GM10248 (cell line): Measurements from ENCODE around the gene FCHO1.
"Not testable (repeated sequence)": the region's sequence is repeated elsewhere in the genome, so short reads cannot be mapped to it uniquely, and the experiment has no call there.

Experiments
- CTCF ChIA-PET: fragments of 300-600 bp; sonication (Branson Sonifier 250); formaldehyde crosslinking; extraction: SDS; loops from one replicate; lab custom pipeline; 2021; ENCODE audit warnings: antibody characterized with exemption; lab: Yijun Ruan, JAX
- POLR2A ChIA-PET: fragments of 350-650 bp; sonication (Branson Sonifier 250); formaldehyde crosslinking; extraction: SDS; loops from one replicate; lab custom pipeline; 2020; ENCODE audit warnings: antibody characterized with exemption; lab: Yijun Ruan, JAX
- DNase-seq: peaks from one replicate; pipeline ENCODE4 v3.0.0; 2012; ENCODE audit errors: extremely low spot score
- TF ChIP-seq, protein P1 (sequence below): IDR thresholded peaks from 2 replicates; pipeline ENCODE4 v1.5.1; 2012; ENCODE audit warnings: mild to moderate bottlenecking, low read depth; ENCODE audit errors: extremely low read depth, missing control alignments, control extremely low read depth

FCHO1 gene

DNA sequence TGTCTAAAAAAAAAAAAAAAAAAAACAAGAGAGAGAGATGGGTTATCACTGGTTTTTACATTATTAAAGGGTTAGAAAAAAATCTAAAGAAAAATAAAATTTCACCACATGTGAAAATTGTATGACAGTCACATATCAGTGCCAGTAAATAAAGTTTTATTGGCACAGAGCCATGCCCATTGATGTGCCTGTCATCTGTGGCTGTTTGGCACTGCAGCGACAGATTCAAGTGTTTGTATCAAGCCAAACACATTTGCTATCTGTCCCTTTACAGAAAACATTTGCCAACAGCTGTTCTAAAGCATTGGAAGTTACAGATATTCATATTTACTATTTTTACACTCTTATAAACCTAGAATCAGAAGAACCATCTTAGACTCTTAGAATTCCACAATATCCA is 16.3 kb downstream of the FCHO1 start:
- POLR2A ChIA-PET, result no interaction called here
- TF ChIP-seq, protein P1, sequence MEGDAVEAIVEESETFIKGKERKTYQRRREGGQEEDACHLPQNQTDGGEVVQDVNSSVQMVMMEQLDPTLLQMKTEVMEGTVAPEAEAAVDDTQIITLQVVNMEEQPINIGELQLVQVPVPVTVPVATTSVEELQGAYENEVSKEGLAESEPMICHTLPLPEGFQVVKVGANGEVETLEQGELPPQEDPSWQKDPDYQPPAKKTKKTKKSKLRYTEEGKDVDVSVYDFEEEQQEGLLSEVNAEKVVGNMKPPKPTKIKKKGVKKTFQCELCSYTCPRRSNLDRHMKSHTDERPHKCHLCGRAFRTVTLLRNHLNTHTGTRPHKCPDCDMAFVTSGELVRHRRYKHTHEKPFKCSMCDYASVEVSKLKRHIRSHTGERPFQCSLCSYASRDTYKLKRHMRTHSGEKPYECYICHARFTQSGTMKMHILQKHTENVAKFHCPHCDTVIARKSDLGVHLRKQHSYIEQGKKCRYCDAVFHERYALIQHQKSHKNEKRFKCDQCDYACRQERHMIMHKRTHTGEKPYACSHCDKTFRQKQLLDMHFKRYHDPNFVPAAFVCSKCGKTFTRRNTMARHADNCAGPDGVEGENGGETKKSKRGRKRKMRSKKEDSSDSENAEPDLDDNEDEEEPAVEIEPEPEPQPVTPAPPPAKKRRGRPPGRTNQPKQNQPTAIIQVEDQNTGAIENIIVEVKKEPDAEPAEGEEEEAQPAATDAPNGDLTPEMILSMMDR, result no peak
- CTCF ChIA-PET, result interaction anchor here (1.0 to 10.4 kb wide), 14 partner anchors 9 to 271 kb away, joined by 3 to 151 read pairs (median 10); partner anchors contain the start of genes FCHO1 and MAP1S
- no peak for DNase-seq

DNA sequence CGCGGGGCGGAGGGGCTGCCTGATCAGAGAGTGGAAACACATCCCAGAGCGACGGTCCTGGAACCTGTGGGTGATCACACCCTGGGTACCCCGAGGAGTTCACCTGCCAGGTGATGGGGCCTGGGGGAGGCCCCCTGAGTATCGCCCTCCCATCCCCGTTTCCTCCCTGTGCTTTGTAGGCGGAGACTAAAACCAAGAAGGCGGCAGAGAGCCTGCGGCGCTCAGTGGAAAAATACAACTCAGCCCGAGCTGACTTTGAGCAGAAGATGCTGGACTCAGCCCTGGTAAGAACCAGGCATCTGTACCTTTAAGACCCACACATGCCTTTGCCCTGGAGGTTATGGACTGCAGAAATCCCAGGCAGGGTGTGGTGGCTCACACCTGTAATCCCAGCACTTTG is 19.3 kb downstream of the FCHO1 start:
- TF ChIP-seq, protein P1, result no peak
- CTCF ChIA-PET, result interaction anchor here (0.9 to 10.4 kb wide), 3 partner anchors 14 to 66 kb away, joined by 3 to 151 read pairs (median 4); partner anchors contain the start of gene FCHO1
- POLR2A ChIA-PET, result no interaction called here
- no peak for DNase-seq

DNA sequence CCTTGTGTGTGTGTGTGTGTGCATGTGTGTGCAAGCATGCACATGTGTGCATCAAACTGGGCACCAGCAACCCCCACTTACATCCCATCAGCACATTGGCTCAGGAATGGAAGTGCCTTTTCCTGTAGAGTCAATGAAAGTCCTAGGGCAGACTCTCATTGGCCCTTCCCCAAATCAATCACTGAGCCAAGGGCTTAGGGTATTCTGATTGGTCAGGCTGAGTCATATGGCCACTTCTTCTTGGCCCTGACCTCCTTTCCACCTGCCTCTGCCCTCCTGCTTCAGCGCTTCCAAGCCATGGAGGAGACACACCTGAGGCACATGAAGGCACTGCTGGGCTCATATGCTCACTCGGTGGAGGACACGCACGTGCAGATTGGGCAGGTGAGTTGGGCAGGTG is 20.9 kb downstream of the FCHO1 start:
- no peak for DNase-seq
- ChIA-PET CTCF (interaction anchor here (0.9 to 10.4 kb wide), 4 partner anchors 9 to 69 kb away, joined by 3 to 151 read pairs (median 4); partner anchors contain the start of gene FCHO1), POLR2A (no interaction called here)
- TF ChIP-seq, protein P1, result no peak

DNA sequence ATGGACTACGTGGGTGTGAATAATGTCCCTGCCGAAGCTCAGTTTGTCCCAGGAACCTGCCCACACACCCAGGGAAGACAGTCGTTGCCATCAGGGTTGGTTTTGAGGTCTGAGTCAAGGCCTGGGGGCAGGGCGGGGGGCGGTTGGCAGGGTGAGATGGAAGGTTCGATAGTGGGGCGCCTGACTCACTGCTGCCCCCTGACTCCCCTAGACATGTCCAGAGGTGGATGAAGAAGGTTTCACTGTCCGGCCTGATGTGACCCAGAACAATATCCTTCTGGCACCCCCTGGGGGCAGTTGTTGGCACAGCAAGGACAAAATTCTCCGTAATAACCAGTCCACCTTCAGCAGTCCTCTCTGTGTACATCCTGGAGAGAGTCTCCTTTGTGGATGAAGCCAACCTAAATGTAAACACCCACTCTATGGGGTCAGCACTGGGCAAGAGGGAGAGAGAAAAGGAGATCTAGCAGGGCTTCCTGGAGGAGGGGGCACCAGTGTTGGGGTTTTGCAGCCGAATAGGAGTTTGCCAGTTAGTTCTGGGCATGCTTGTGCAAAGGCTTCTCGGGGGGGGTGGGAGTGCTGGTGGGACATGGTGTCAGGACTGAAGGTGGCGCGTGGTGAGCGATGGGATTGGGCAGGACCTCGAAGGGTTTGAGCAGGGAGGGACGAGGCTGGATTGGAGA is 24.1 kb downstream of the FCHO1 start:
- ChIA-PET CTCF (interaction anchor here (0.9 to 4.6 kb wide), 17 partner anchors 9 to 76 kb away, joined by 3 to 49 read pairs (median 6); partner anchors contain the start of gene FCHO1), POLR2A (no interaction called here)
- no peak for DNase-seq
- TF ChIP-seq, protein P1, result peak; percentile 38

DNA sequence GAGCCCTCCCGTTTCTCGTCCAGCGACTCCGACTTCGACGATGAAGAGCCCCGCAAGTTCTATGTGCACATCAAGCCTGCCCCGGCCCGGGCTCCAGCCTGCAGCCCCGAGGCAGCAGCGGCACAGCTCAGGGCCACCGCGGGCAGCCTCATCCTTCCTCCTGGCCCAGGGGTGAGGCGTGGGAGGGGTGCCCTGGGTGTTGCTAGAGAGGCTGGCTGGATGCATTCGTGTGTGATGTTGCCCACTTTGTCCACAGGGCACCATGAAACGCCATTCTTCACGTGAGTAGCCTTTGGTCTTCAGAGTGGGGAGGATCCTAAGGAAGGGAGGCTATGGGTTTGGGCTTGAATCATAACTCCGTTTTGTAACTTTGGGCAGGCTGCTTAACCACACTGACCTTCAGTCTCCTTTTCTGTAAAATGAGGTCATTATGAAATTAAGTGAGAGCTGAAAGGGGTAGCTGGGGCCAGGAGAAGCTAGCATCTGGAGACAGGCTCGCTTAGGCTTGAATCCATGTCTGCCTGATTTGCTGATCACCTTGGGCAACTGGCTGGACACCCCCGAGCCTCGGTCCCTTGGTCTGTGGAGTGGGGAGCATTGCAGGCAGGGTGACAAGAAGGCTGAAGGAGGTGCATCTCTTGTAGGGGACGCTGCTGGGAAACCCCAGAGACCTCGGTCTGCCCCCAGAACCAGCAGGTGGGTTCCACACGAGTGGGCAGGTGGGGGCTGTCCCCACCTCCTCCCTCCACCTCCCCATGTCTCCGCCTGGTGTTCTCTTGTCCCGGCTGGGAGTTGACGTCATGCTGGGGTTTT is 24.9 kb downstream of the FCHO1 start:
- POLR2A ChIA-PET, result interaction anchor here (0.6 to 1.2 kb wide), 2 partner anchors 13 to 25 kb away, joined by 3 read pairs; partner anchors contain the start of gene FCHO1
- TF ChIP-seq, protein P1, result no peak
- CTCF ChIA-PET, result interaction anchor here (0.9 to 4.6 kb wide), 15 partner anchors 8 to 378 kb away, joined by 3 to 49 read pairs (median 5); partner anchors contain the start of gene FCHO1
- DNase-seq, result peak; percentile 93

DNA sequence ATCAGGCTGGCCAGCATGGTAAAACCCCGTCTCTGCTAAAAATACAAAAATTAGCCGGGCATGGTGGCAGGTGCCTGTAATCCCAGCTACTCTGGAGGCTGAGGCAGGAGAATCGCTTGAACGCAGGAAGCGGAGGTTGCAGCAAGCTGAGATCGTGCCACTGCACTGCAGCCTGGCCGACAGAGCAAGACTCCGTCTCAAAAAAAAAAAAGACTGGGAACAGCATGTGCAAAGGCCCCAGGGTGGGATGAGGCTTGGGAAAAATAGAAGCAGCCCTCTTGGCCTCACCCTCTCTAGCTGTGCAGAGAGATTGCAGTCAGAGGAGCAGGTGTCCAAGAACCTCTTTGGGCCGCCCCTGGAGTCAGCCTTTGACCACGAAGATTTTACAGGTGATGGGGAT is 26.6 kb downstream of the FCHO1 start:
- DNase-seq, POLR2A ChIA-PET: not testable (repeated sequence)
- CTCF ChIA-PET, result interaction anchor here (1.0 to 4.5 kb wide), 3 partner anchors 11 to 70 kb away, joined by 3 to 49 read pairs (median 3); partner anchors contain the start of gene JAK3
